Superior temporal gyrus (tissue), 1 donor: ENCODE data around the gene VAX1.
"Not testable (repeated sequence)": the region's sequence is repeated elsewhere in the genome, so short reads cannot be mapped to it uniquely, and the experiment has no call there.

ENCODE experiments used
- DNase-seq: peaks from one replicate; pipeline ENCODE4 v3.0.0-alpha.2; 2016; ENCODE audit errors: extremely low spot score

Gene VAX1

DNA sequence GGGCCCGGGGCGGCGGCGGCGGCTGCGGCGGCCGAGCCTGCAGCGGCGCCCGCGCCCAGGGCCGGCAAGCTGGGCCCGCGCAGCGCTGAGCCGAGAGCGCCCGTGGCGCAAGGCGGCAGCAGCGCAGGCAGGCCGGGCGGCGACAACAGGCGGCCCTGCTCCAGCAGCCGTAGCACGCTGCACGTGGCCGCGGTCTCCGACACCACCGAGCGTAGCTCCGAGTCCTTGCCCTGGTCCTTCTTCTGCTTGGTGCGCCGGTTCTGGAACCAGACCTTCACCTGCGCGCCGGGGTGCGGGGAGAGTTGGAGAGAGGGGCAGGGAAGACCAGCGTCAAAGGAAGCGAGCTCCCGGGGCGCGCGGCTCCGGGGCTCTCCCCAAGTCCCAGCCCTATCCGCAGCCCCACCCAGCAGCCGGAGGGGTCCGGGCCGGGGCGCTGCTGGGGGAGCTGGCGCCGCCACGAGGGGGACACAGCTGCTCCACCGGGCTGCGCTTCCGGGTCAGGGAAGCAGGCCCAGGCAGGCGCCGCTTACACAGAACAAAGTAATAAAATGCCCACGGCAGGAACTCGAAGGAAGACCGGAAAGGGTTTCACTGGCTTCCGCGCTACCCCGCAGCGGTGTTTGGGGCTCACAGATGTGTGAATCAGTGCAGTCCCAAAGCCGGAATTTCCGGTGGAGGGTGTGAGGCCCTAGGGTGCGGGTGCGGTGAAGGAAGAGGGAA lies 3.6 kb downstream of the VAX1 start:
- DNase-seq, result no peak

DNA sequence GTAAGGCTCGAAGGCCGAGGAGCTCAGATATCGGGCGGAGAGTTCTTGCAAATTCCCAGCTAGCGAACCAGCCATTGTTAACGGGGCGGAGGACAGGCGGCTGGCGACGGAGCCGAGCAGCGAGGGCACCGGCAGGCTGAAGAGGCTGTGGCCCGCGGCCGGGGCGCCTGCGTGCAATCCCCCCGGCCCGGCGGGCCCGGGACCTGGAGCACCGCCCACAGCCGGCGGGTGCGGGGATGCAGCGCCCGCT lies 4.1 kb downstream of the VAX1 start:
- no peak for DNase-seq

DNA sequence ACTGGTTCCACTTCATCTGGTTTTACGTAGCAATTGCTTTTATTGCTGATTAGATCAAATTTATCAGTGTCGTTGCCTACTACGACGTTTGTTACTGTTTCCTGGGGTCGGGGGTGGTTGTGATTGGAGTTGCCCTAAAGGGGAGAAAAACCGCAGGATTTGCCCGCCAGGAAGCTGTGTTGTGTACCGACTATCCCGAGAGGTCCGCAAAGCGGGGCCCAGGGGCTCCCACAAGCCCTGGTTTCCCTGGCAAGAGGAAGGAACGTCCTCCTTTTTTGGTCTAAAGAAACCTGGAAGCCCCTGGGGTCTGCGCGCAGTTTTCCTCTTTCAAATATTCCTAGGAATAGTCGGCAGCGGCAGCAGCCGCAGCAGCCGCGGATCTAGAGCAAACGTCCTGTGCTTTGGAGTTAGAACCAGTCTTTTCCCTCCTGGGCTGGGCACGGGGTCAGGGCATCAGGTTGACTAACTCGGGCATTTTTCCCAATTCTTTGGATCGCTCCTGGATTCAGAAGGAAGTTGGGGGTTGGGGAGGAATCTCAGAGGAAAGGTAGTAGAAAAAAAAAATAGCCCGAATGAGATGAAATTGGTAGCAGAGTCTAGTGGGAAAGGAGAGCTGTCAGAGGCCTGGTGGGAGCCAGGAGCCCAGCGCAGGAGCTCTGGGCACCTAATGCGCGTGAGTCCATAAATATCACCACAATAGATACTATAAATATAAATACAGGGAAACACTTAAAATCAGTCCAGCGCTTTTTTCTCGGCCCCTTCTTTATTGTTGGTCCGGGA lies 4.6 kb downstream of the VAX1 start:
- DNase-seq, result no peak

GRCh38 chr10:117132751-117133231 lies 5.3 kb downstream of the VAX1 start:
- no peak for DNase-seq

GRCh38 chr10:117131376-117132327 lies 6.4 kb downstream of the VAX1 start:
- DNase-seq, result no peak

DNA sequence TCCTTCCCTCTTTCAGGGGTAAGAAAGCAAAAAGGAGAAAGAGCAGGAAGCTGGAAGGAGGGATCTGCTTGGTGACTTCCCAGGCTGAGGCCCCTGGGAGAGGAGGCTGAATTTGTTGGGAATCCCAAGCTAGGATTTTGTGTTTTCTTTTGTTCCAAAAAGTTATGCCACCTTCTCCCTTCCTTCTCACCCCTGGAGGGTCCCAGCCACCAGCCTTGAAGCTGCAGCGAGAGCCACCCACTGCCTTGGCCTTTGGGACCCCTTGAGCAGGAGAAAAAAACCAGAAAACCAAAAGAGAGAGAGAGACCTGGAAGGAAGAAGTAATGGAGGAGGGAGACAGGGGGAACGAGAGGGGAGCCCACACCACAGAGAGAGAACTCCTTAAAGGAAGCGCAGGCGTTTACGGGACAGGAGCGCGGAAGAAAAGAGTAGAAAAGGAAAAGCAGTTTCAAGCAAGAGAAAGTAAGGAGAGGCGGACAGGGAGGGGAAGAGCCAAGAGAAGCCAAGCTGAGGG lies 7.2 kb downstream of the VAX1 start:
- no peak for DNase-seq

DNA sequence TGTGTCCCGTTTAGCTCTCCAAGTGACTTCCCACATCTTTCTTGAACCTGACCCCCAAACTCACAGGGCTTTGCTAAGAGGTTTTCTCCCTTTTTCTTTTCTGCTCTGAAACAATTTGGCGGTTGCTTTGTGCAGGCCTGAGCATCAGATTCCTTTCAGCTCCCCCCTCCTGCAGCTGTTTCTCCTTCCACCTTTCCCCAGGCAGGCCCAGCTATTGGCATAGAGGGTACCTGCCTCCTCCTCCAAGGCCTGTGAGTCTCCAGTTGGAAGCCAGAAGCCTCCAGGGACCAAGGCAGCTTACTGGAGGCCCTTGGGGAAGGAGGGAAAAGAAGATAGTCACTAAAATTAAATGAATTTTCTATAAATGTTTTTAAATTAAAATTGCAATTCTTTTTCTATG lies 7.7 kb downstream of the VAX1 start:
- no peak for DNase-seq

GRCh38 chr10:117126645-117127044 lies 11.4 kb downstream of the VAX1 start:
- not testable (repeated sequence) for DNase-seq

- DNase-seq, result no peak
These were observed 12.0 kb downstream of the VAX1 start for GRCh38 chr10:117126034-117126433.

DNA sequence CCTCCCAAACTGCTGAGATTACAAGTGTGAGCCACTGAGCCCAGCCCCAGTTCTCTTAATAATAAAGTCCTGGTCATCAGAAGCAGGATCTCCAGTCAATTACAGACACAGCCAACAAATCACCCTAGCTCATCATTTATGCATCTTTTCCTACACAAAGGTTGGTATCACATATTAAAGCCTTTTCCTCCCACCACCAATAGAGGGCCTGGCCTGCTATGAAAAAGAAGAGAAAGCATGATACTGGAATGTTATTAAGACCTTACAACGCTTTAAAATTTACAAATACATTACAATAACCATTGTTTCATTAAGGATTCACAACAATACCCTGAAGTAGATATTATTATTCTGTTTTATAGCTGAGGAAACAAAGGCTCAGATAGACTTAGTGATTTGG lies 25.9 kb downstream of the VAX1 start:
- peak; percentile 53 for DNase-seq

DNA sequence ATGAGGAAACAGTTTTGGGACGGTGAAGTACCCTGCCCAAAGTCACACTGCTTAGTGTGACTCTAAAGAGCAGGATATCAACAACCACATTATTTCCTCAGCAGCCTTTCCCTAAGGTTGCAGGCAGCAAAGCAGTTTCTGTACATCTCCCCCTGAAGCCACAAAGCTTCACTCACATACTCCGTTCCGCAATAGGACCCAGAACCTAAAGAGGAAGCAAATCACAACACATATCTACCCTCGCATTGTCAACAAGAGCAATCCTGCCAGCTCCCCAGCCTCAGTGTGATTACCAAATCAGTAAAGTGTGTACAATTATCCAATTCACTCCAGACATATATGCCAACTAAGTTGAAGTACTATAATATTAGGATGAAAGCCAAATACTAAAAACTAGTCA lies 30.8 kb downstream of the VAX1 start:
- DNase-seq, result no peak

- DNase-seq, result peak; percentile 30
These were observed 41.4 kb downstream of the VAX1 start for GRCh38 chr10:117096599-117097201.

DNA sequence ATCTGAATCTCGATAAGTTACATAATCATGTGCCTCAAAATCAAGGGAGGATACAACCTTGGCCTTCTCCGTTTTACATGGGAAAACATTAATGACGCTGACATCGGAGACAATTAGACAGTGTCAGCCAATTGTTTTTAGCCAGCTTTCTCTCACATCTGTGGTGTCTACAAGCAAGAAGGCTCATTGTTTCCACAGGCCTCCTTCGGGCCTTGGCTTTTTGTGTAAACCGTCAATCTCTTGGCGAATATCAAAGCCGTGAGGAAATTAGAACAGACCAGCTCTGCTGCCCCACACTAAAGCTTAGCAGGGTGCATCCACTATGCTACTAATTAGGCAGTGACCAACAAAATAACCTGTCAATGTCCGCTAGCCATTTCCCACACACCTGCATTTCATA lies 43.2 kb downstream of the VAX1 start:
- peak; percentile 89 for DNase-seq

- DNase-seq, result peak; percentile 38
These were observed 45.7 kb downstream of the VAX1 start for GRCh38 chr10:117092386-117092785.

DNA sequence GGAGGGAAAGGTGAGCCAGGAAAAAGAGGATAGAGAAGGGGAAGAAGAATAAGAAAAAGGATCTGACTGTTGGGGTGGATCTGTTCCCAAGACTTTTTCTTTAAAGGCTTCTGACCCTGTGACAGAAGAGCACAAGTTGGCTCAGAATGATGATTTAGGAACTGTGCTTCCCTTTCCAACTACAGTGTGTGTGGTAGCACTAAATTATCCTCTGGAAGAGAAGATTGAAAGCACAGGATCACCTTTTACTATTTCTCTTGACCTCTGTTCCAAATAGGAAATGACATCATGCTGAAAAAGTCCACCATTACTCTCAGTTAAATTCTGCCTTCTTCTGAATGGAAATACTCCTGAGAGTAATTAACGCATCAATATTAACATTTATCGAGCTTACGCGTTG lies 47.2 kb downstream of the VAX1 start:
- DNase-seq, result no peak

DNA sequence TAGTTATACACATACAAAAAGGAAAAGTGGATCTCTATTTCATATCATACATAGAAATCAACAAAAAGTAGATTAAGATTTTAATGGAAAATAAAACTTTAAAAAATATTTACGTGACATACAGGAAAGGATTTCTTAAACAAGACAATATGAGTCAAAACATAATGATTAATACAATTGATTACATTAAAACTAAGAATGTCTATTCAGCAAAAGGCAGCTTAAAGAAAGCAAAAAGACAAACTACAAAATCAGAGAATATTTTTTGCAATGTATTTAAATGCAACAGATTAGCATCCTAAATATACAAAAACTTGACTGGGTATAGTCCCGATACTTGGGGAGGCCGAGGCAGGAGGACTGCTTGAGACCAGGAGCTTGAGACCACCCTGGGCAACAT lies 50.5 kb downstream of the VAX1 start:
- no peak for DNase-seq

GRCh38 chr10:117086546-117086945 lies 51.5 kb downstream of the VAX1 start:
- DNase-seq, result no peak

GRCh38 chr10:117084421-117085246 lies 53.4 kb downstream of the VAX1 start:
- DNase-seq, result not testable (repeated sequence)
